ENCODE data around the gene CFAP46. TPM values are rescaled to one million over a fixed set of nuclear protein-coding genes. Genes with fewer than 3 reads are reported as not detected.

The CFAP46 gene
- total and polyA plus RNA-seq, 10 of the 15 experiments (the other 5 are each of a cell fraction or from before 2014, with no cell fraction given): 0.01 to 0.18 (median 0.03) TPM; not detected in 7

- SMC1A ChIA-PET (ENCODE audit: uncharacterized antibody, unreplicated experiment): no interaction called here
- H3K36me3 ChIP-seq (ENCODE audit: control insufficient read depth in 2 of 2, insufficient read depth in 2 of 2, low read length in 1 of 2): no peaks in the 10 kb centered on the region
- CTCF ChIA-PET: no interaction called here
- ATAC-seq (no peak), DNase-seq (ENCODE audit: low read depth, low spot score) (no peak), FAIRE-seq (no peak)
- H3K27me3 ChIP-seq (replicated peaks in 1 of 2; ENCODE audit: control insufficient read depth in 2 of 2, insufficient read depth in 2 of 2, low read length in 1 of 2): no peaks in the 10 kb centered on the region; a peak in 1 of 4 replicates
- no peak overlapping the region for H2AFZ ChIP-seq (ENCODE audit: control insufficient read depth, low read depth, low read length)
- H3K79me2 ChIP-seq (ENCODE audit: control insufficient read depth, insufficient read depth, low read length): no peaks in the 10 kb centered on the region
- no peaks in the 10 kb centered on the region for H3K4me1 ChIP-seq (ENCODE audit: control insufficient read depth, insufficient read depth, low read length)
- RAD21 ChIA-PET (ENCODE audit: unreplicated experiment): no interaction called here
- BruUV-seq (replicated peaks): no TSS peak
- H3K9me3 ChIP-seq (replicated peaks; ENCODE audit: control insufficient read depth, insufficient read depth, low read length): no peaks in the 10 kb centered on the region; the same call in 2 of the 3 replicates
- H3K9ac ChIP-seq (ENCODE audit: control insufficient read depth, insufficient read depth, low read length): no peak overlapping the region
- intact Hi-C loops (cut with micrococcal nuclease; ENCODE audit: unreplicated experiment) (no loop called here), in situ Hi-C loops (cut with MboI) (no loop called here)
- H4K20me1 ChIP-seq (ENCODE audit: control insufficient read depth, insufficient read depth): no peaks in the 10 kb centered on the region
- POLR2A ChIA-PET: no interaction called here
- no peak for TF ChIP-seq FOS (IDR thresholded peaks at IDR 0.05; ENCODE audit: borderline replicate concordance, extremely low read depth, insufficient read length)
- TF ChIP-seq SMC3 (IDR thresholded peaks at IDR 0.05; ENCODE audit: borderline replicate concordance, low read length): no peak
- TF ChIP-seq FOXK2 (IDR thresholded peaks at IDR 0.05): no peak
- no peak for TF ChIP-seq GABPA (IDR thresholded peaks at IDR 0.05; ENCODE audit: low read depth)
- no peak for TF ChIP-seq ZNF24 (IDR thresholded peaks at IDR 0.05)
- no peak for TF ChIP-seq PAX8 (IDR thresholded peaks at IDR 0.05)
- TF ChIP-seq ZBED1 (IDR thresholded peaks at IDR 0.05; ENCODE audit: borderline replicate concordance): no peak
- TF ChIP-seq E2F8 (IDR thresholded peaks at IDR 0.05; ENCODE audit: low read depth, partially characterized antibody): no peak
- no peak for TF ChIP-seq CTCF (IDR thresholded peaks at IDR 0.05 in 2 of 3, conservative IDR thresholded peaks at IDR 0.05 in 1 of 3; ENCODE audit: control insufficient read depth in 2 of 3, extremely low read depth in 1 of 3, insufficient read depth in 1 of 3, low read depth in 3 of 3, low read length in 3 of 3)
- no peak for TF ChIP-seq SMAD1 (IDR thresholded peaks at IDR 0.05; ENCODE audit: low read depth, partially characterized antibody)
- no peak for TF ChIP-seq PBX3 (IDR thresholded peaks at IDR 0.05; ENCODE audit: insufficient replicate concordance, low read depth, low read length)
- TF ChIP-seq NFYA (IDR thresholded peaks at IDR 0.05; ENCODE audit: borderline replicate concordance, low read depth, low read length): no peak
- TF ChIP-seq, protein P1, sequence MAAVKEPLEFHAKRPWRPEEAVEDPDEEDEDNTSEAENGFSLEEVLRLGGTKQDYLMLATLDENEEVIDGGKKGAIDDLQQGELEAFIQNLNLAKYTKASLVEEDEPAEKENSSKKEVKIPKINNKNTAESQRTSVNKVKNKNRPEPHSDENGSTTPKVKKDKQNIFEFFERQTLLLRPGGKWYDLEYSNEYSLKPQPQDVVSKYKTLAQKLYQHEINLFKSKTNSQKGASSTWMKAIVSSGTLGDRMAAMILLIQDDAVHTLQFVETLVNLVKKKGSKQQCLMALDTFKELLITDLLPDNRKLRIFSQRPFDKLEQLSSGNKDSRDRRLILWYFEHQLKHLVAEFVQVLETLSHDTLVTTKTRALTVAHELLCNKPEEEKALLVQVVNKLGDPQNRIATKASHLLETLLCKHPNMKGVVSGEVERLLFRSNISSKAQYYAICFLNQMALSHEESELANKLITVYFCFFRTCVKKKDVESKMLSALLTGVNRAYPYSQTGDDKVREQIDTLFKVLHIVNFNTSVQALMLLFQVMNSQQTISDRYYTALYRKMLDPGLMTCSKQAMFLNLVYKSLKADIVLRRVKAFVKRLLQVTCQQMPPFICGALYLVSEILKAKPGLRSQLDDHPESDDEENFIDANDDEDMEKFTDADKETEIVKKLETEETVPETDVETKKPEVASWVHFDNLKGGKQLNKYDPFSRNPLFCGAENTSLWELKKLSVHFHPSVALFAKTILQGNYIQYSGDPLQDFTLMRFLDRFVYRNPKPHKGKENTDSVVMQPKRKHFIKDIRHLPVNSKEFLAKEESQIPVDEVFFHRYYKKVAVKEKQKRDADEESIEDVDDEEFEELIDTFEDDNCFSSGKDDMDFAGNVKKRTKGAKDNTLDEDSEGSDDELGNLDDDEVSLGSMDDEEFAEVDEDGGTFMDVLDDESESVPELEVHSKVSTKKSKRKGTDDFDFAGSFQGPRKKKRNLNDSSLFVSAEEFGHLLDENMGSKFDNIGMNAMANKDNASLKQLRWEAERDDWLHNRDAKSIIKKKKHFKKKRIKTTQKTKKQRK (IDR thresholded peaks at IDR 0.05; ENCODE audit: low read depth, low read length): no peak
- TF ChIP-seq BRCA1 (IDR thresholded peaks at IDR 0.05; ENCODE audit: low read depth, low read length): no peak
- TF ChIP-seq BCL11A (IDR thresholded peaks at IDR 0.05; ENCODE audit: low read depth, low read length): no peak
- no peak overlapping the region for H3K4me2 ChIP-seq (ENCODE audit: control insufficient read depth, insufficient read depth)
- H3K27ac ChIP-seq (ENCODE audit: control insufficient read depth, insufficient read depth): no peak overlapping the region
- 64% methylated on average over 10 of the region's 19 CpGs for WGBS (ENCODE audit: insufficient coverage, insufficient replicate concordance, low lambda C conversion rate, missing lambda C conversion rate)
- H3K4me3 ChIP-seq: no peak overlapping the region
Measured at GRCh38 chr10:132849546-132850031, 92.8 kb downstream of the CFAP46 start.
